DMS114 treated with DMSO at 0.1 percent for 48 hours (cell line): ENCODE measurements around the gene BTNL9.
A peak's percentile ranks its signal among the peaks of the same experiment; 100 is the strongest.
"Not testable (repeated sequence)": the region's sequence is repeated elsewhere in the genome, so short reads cannot be mapped to it uniquely, and the experiment has no call there.

Experiments
- DNase-seq: peaks from one replicate; lab custom pipeline; 2025; ENCODE audit not compliant: unreplicated experiment; lab: John Stamatoyannopoulos, UW

BTNL9 gene

DNA sequence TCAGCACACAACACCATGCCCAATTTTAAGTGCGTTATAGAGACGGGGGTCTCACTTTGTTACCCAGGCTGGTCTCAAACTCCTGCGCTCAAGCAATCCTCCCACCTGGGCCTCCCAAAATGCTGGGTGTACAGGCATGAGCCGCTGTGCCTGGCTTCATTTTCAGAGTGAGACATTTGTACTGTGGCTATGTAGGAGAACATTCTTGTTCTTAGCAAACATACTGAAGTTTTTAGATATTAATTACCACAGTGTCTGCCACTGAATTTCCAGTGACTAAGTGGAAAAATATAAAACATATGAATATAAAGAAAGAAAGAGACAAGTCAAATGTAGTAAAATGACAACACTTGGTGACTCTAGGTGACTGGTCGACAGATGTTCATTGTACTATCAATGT, 20.9 kb downstream of the BTNL9 start:
- no peak for DNase-seq

DNA sequence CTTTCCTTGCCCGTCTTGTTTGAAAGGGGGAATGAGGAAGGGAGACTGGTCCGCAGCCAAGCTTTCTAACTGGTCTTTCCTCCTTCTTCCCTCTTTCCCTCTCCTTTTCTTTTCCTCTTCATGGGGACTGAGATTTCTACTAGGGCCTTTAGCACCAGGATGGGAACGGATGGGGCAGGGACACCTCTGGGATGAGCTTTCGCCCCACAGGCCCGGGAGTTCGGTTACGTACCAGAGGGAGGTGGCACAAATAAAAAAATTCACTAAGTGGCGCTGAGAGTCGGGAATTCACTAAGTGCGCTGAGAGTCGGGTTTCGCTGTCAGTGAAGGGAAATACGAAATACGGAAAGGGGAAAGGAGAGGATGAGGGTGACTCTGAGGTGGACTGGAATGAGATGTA, 21.6 kb downstream of the BTNL9 start:
- no peak for DNase-seq

DNA sequence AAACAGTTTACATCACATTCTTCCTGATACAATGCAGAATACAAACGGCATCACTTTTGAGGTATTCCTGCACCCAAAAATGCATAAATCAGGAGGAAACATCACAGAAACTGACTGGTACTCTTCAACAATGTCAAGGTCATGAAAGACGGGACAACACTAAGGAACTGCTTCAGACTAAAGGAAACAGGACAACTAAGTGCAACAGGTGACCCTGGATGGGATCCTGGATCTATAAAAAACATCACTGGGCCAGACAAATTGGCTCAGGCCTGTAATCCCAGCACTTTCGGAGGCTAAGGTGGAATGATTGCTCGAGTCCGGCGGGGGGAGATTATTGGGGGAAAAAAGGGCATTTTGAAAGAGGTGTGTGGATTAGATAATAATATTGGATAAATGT, 22.6 kb downstream of the BTNL9 start:
- no peak for DNase-seq

- DNase-seq, result no peak
Observed at GRCh38 chr5:181063514-181063913, 23.4 kb downstream of the BTNL9 start.

GRCh38 chr5:181064987-181065386, 24.9 kb downstream of the BTNL9 start:
- DNase-seq, result no peak

- DNase-seq, result peak; percentile 68
Observed at GRCh38 chr5:181069767-181070491, 29.9 kb downstream of the BTNL9 start.

DNA sequence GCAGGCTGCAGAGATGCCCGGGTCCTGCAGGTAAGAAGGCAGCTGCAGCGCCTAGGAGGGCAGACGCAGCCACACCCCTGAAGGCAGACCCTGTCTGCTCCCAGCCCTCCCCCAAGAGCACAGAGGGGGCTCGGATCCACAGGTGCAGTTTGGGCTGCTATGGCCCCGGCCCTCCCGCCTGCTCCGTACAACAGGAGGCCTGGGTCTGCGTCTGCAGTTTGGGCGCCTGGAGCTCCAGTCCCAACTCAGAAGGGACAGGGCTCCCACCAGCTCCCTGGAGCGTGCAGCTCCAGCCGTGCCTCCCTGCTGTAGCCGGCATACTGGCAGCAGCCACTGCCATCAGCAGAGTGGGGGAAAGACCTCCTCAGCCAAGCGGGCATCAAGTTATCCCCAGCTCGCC, 30.5 kb downstream of the BTNL9 start:
- DNase-seq, result no peak

- DNase-seq, result no peak
Observed at GRCh38 chr5:181071257-181071656, 31.2 kb downstream of the BTNL9 start.

DNA sequence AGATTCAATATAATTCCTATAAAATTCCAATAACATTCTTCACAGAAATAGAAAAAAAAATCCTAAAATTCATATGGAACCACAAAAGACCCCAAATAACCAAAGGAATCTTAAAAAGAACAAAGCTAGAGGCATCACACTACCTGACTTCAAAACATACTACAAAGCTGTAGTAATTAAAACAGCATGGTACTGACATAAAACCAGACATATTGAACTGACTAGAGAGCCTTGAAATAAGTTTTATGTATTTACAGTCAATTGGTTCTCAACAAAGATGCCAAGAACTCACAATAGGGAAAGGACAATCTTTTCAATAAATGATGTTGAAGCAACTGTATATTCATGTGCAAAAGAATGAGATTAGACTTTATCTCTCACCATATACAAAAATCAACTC, 36.9 kb downstream of the BTNL9 start:
- DNase-seq, result no peak

DNA sequence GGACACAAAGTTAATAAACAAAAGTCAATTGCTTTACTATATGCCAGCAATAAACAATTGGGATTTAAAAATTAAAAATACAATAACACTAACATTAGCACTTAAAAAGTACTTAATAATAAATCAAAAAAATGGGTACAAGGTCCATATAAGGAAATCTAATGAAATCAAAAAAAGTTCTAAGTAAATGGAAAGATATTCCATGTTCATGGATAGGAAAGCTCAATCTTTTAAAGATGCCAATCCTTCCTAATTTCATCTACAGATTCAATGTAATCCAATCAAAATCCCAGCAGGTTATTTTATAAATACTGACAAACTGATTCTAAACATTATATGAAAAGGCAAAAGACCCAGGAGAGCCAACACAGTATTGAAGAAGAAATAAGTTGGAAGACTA, 41.9 kb downstream of the BTNL9 start:
- DNase-seq, result no peak

DNA sequence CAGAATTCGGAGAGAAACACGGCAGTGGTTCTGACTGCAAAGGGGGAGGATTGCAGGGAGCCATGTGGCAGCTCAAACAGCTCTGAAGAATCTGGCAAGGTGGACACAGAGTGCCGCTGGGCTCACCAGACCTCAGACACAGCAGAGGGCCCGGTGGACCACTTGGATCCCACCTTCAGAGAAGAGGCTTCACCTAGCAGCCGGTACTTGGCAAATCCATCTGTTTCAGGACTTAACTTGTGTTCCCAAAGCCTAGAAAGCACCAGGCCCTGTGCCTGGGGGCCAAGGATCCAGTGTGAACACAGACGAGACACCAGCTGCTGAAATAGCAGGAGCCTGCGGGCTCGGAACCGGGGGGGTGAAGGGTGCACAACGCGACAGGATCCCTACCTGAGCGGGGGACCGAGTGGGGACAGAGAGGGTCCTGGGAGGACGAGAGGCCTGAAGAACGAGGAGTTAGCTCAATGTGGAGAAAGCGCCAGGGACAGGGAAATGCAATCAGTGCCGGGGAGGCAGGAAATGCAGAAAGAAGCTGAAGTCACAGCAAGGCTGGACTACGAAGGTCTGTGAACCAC, 44.6 kb downstream of the BTNL9 start:
- DNase-seq, result no peak

DNA sequence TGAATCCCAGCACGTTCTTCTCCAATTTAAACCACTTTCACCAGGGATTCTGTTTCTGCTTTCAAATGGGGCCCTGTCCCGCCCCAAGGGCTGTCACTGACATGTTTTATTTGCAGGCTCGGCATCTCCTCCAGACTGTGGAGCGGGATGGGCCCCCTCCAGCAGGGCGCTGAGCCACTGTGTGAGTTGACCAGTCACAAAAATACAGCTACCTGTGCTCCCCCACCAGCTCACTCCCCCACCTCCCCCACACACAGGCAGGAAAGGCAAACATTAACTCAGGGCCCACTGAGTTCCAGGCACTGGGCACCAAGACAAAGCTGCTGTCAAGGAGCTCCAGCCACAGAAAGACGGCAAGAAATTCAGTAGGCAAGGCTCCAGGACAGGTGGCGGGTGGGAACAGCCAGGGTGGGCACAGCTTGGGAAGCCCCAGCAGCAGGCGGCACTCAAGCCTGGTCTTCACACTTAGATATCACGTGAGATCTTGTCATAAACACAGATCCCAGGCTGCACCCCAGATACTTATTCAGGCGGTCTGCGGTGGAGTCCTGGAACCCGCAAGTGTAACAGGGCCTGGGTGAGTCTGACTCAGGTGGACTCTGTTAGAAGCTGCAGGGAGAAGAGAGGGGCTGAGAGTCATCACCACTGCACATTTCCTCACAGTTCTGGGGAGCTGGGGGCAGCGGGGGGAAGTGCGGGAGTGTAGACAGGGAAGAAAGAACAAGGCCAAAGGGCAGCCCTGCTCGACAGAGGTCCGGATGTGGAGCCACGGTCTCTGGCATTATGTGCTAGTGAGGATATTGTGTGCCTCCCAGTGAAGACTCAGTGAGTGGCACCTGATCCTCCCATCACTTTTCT, 46.2 kb downstream of the BTNL9 start:
- no peak for DNase-seq

DNA sequence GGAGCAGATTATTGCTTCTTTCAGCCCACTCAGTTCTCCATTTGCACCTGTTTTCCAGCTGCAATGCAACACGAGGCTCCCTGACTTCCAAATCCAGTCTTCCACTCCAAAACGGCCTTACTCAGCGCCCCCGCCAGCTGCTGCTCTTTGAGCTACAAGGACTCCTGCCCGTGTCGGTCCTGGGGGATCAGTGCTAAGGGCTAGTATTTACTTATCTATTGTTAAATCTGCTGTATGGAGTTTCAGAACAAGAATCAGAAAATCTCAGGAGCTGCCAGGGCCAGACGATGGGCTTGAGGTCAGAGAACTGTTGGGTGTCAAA, 46.8 kb downstream of the BTNL9 start:
- no peak for DNase-seq

GRCh38 chr5:181087309-181087708, 47.2 kb downstream of the BTNL9 start:
- DNase-seq, result no peak

- DNase-seq, result peak; percentile 16
Observed at GRCh38 chr5:181088289-181088688, 48.2 kb downstream of the BTNL9 start.

DNA sequence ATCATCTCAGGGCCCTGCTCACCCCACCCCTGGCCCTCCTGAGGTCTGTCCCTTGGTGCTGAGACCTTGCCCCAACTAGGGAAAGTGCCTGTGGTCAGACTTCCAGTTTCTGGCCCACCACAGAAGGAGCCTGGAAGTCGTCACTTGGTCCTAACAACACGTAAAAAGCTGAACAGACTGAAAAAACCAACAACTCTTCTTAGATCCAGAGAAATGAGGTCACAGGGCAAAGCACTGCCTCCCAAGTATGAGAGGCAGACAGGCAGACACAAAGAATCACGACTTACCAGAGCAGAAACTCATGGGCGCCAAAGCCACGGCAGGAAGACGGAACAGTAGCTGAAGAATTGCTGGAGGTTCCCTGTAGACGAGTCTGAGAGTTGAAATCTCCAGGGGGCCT, 52.4 kb downstream of the BTNL9 start:
- DNase-seq, result no peak

- DNase-seq, result not testable (repeated sequence)
Observed at GRCh38 chr5:181095162-181095561, 55.1 kb downstream of the BTNL9 start.

GRCh38 chr5:181096721-181097382, 56.8 kb downstream of the BTNL9 start:
- DNase-seq, result not testable (repeated sequence)

GRCh38 chr5:181097383-181097753, 57.3 kb downstream of the BTNL9 start:
- DNase-seq, result not testable (repeated sequence)

GRCh38 chr5:181097759-181098491, 57.9 kb downstream of the BTNL9 start:
- DNase-seq, result not testable (repeated sequence)
